HG02970 (cell line): ENCODE measurements around the gene SPAG17.
A peak's percentile ranks its signal among the peaks of the same experiment; 100 is the strongest.

Experiments used
- ATAC-seq: cut with Tn5 transposase; IDR thresholded peaks from one replicate; pipeline ENCODE4 v1.9.1; 2021; ENCODE audit warnings: mild to moderate bottlenecking, moderate library complexity, moderate number of reproducible peaks; ENCODE audit not compliant: unreplicated experiment, low FRiP score

Gene SPAG17

GRCh38 chr1:118008011-118008410 is 177.0 kb downstream of the SPAG17 start:
- no peak for ATAC-seq

- no peak for ATAC-seq
Measured at GRCh38 chr1:118007391-118007790, 177.6 kb downstream of the SPAG17 start.

- ATAC-seq, result no peak
Measured at GRCh38 chr1:118004312-118004711, 180.7 kb downstream of the SPAG17 start.

- ATAC-seq, result no peak
Measured at GRCh38 chr1:117985973-117986372, 199.1 kb downstream of the SPAG17 start.

GRCh38 chr1:117985239-117985638 is 199.8 kb downstream of the SPAG17 start:
- no peak for ATAC-seq

- ATAC-seq, result no peak
Measured at GRCh38 chr1:117981455-117982192, 203.4 kb downstream of the SPAG17 start.

- ATAC-seq, result no peak
Measured at GRCh38 chr1:117976381-117976780, 208.6 kb downstream of the SPAG17 start.

GRCh38 chr1:117971777-117972176 is 213.3 kb downstream of the SPAG17 start:
- ATAC-seq, result no peak

- no peak for ATAC-seq
Measured at GRCh38 chr1:117970252-117970651, 214.8 kb downstream of the SPAG17 start.

- no peak for ATAC-seq
Measured at GRCh38 chr1:117967881-117968280, 217.1 kb downstream of the SPAG17 start.

- ATAC-seq, result no peak
Measured at GRCh38 chr1:117967477-117967876, 217.6 kb downstream of the SPAG17 start.

- no peak for ATAC-seq
Measured at GRCh38 chr1:117964290-117965038, 220.6 kb downstream of the SPAG17 start.

- ATAC-seq, result no peak
Measured at GRCh38 chr1:117959364-117959763, 225.7 kb downstream of the SPAG17 start.

GRCh38 chr1:117952386-117952785 is 232.6 kb downstream of the SPAG17 start:
- ATAC-seq, result no peak

- no peak for ATAC-seq
Measured at GRCh38 chr1:117942293-117942692, 242.7 kb downstream of the SPAG17 start.

GRCh38 chr1:117933769-117934168 is 251.3 kb downstream of the SPAG17 start:
- no peak for ATAC-seq

GRCh38 chr1:117932576-117932975 is 252.5 kb downstream of the SPAG17 start:
- no peak for ATAC-seq

GRCh38 chr1:117930484-117930883 is 254.5 kb downstream of the SPAG17 start:
- ATAC-seq, result no peak

GRCh38 chr1:117930173-117930447 is 254.9 kb downstream of the SPAG17 start:
- no peak for ATAC-seq

- peak; percentile 97 for ATAC-seq
Measured at GRCh38 chr1:117929343-117930172, 255.5 kb downstream of the SPAG17 start, which contains the start of the genes GDAP2 and WDR3. Gene GDAP2 (minus strand): TSS chr1:117929621. CDS start chr1:117920357, 9,264 bp downstream. Gene WDR3 (plus strand): TSS chr1:117929739. CDS start chr1:117933320, 3,581 bp downstream.

- peak; percentile 28 for ATAC-seq
Measured at GRCh38 chr1:117928881-117929342, 256.1 kb downstream of the SPAG17 start.
